Liver (tissue), 3 donors: ENCODE measurements around the gene TMEM26.

Source experiments
- FOXA1 ChIP-seq: IDR thresholded peaks from 2 replicates; pipeline ENCODE4 v1.6.1; 2016; ENCODE audit warnings: antibody characterized with exemption
- GABPA ChIP-seq, 2 donors: IDR thresholded peaks in 1 of 2; conservative IDR thresholded peaks in 1 of 2; 2 replicates each; pipeline ENCODE4 v1.6.1; 2016; ENCODE audit warnings: antibody characterized with exemption in 2 of 2, mild to moderate bottlenecking in 1 of 2, moderate library complexity in 1 of 2
- JUND ChIP-seq, 2 donors: IDR thresholded peaks; 2 replicates each; pipeline ENCODE4 v1.6.1; 2016; ENCODE audit warnings: antibody characterized with exemption in 2 of 2
- NR2F2 ChIP-seq: IDR thresholded peaks from 2 replicates; pipeline ENCODE4 v1.6.1; 2016; ENCODE audit warnings: antibody characterized with exemption
- RXRA ChIP-seq, 2 donors: IDR thresholded peaks; 2 replicates each; pipeline ENCODE4 v1.6.1; 2017 to 2018; ENCODE audit warnings: antibody characterized with exemption in 2 of 2, mild to moderate bottlenecking in 1 of 2
- SP1 ChIP-seq: IDR thresholded peaks from 2 replicates; pipeline ENCODE4 v1.6.1; 2018; ENCODE audit warnings: antibody characterized with exemption, mild to moderate bottlenecking
- TAF1 ChIP-seq: conservative IDR thresholded peaks from 2 replicates; pipeline ENCODE4 v1.6.1; 2016; ENCODE audit warnings: antibody characterized with exemption, mild to moderate bottlenecking
- YY1 ChIP-seq: IDR thresholded peaks from 2 replicates; pipeline ENCODE4 v1.6.1; 2016; ENCODE audit warnings: antibody characterized with exemption, mild to moderate bottlenecking
- TF ChIP-seq, protein P1 (sequence below): fragments of 150-350 bp; IDR thresholded peaks from 2 replicates; pipeline ENCODE4 v1.5.1; 2017; ENCODE audit warnings: improper control_type of control experiment, low read depth, low read length; ENCODE audit not compliant: missing input control
- TF ChIP-seq, protein P2 (sequence below): IDR thresholded peaks from 2 replicates; pipeline ENCODE4 v1.6.1; 2016; ENCODE audit warnings: antibody characterized with exemption
- TF ChIP-seq, protein P3 (sequence below): IDR thresholded peaks from 2 replicates; pipeline ENCODE4 v1.6.1; 2016; ENCODE audit warnings: antibody characterized with exemption, mild to moderate bottlenecking
- TF ChIP-seq, protein P4 (sequence below): IDR thresholded peaks from 2 replicates; pipeline ENCODE4 v1.6.1; 2016; ENCODE audit warnings: antibody characterized with exemption
- donor health status: healthy.
- donor health status: healthy.

DNA sequence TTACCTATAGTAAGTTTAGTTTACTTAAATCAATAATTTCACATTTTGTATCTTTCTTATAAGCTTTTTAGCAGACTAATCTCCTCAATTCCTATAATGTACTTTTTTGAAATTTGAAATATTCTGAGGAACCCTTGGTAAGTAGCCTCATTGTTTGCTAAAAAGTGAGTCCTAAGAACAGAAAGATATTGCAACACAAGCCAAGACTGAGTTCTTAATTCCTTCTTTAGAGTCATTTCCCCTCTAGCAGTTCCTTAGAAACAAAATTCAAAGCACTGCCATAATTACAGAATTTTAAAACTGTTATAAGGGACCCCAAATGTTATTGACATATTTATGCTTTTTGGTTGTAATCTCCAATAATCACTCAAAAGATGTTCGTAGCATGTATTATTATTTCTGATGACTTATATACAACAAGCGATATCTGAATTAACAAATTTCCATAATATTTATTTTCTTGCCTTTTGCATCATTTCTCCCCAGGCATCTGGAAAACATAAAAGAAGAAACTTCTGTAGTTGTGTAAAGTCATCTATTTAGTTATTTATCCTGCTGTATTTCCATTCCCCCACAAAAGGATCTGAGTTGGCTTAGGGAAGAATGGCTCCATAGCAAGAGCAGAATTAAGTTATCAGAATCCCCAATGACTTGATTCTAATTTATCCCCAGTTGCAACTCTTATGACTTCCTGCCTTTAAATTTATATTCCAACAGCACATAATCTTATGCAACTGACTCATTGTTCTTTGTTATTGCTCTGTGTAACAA lies 67.8 kb downstream of the TMEM26 start:
- no peak for TF ChIP-seq TAF1
- TF ChIP-seq JUND (IDR thresholded peaks at IDR 0.05), result no peak
- TF ChIP-seq, protein P1, sequence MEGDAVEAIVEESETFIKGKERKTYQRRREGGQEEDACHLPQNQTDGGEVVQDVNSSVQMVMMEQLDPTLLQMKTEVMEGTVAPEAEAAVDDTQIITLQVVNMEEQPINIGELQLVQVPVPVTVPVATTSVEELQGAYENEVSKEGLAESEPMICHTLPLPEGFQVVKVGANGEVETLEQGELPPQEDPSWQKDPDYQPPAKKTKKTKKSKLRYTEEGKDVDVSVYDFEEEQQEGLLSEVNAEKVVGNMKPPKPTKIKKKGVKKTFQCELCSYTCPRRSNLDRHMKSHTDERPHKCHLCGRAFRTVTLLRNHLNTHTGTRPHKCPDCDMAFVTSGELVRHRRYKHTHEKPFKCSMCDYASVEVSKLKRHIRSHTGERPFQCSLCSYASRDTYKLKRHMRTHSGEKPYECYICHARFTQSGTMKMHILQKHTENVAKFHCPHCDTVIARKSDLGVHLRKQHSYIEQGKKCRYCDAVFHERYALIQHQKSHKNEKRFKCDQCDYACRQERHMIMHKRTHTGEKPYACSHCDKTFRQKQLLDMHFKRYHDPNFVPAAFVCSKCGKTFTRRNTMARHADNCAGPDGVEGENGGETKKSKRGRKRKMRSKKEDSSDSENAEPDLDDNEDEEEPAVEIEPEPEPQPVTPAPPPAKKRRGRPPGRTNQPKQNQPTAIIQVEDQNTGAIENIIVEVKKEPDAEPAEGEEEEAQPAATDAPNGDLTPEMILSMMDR, result no peak
- TF ChIP-seq GABPA (IDR thresholded peaks at IDR 0.05 in 1 of 2, conservative IDR thresholded peaks at IDR 0.05 in 1 of 2), result no peak
- TF ChIP-seq FOXA1, result no peak
- TF ChIP-seq SP1, result no peak
- no peak for TF ChIP-seq YY1
- TF ChIP-seq, protein P2, sequence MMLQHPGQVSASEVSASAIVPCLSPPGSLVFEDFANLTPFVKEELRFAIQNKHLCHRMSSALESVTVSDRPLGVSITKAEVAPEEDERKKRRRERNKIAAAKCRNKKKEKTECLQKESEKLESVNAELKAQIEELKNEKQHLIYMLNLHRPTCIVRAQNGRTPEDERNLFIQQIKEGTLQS, result no peak
- TF ChIP-seq, protein P3, sequence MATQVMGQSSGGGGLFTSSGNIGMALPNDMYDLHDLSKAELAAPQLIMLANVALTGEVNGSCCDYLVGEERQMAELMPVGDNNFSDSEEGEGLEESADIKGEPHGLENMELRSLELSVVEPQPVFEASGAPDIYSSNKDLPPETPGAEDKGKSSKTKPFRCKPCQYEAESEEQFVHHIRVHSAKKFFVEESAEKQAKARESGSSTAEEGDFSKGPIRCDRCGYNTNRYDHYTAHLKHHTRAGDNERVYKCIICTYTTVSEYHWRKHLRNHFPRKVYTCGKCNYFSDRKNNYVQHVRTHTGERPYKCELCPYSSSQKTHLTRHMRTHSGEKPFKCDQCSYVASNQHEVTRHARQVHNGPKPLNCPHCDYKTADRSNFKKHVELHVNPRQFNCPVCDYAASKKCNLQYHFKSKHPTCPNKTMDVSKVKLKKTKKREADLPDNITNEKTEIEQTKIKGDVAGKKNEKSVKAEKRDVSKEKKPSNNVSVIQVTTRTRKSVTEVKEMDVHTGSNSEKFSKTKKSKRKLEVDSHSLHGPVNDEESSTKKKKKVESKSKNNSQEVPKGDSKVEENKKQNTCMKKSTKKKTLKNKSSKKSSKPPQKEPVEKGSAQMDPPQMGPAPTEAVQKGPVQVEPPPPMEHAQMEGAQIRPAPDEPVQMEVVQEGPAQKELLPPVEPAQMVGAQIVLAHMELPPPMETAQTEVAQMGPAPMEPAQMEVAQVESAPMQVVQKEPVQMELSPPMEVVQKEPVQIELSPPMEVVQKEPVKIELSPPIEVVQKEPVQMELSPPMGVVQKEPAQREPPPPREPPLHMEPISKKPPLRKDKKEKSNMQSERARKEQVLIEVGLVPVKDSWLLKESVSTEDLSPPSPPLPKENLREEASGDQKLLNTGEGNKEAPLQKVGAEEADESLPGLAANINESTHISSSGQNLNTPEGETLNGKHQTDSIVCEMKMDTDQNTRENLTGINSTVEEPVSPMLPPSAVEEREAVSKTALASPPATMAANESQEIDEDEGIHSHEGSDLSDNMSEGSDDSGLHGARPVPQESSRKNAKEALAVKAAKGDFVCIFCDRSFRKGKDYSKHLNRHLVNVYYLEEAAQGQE, result no peak
- TF ChIP-seq NR2F2, result no peak
- TF ChIP-seq, protein P4, sequence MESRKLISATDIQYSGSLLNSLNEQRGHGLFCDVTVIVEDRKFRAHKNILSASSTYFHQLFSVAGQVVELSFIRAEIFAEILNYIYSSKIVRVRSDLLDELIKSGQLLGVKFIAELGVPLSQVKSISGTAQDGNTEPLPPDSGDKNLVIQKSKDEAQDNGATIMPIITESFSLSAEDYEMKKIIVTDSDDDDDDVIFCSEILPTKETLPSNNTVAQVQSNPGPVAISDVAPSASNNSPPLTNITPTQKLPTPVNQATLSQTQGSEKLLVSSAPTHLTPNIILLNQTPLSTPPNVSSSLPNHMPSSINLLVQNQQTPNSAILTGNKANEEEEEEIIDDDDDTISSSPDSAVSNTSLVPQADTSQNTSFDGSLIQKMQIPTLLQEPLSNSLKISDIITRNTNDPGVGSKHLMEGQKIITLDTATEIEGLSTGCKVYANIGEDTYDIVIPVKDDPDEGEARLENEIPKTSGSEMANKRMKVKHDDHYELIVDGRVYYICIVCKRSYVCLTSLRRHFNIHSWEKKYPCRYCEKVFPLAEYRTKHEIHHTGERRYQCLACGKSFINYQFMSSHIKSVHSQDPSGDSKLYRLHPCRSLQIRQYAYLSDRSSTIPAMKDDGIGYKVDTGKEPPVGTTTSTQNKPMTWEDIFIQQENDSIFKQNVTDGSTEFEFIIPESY, result no peak
- TF ChIP-seq RXRA (IDR thresholded peaks at IDR 0.05), result no peak
